Keratinocyte (primary cell): Measurements from ENCODE around the gene MTHFD2L.

ENCODE experiments used
- CTCF ChIP-seq, 3 experiments: IDR thresholded peaks in 1 of 3; conservative IDR thresholded peaks in 1 of 3; optimal IDR thresholded peaks in 1 of 3; 2 replicates in 2 of 3; 3 replicates in 1 of 3; pipeline versions ENCODE3 to v1.5.1; 2011; ENCODE audit warnings: low read length in 3 of 3, mild to moderate bottlenecking in 3 of 3, moderate library complexity in 2 of 3, control low read depth in 1 of 3, inconsistent platforms in 1 of 3; ENCODE audit not compliant: insufficient read depth in 2 of 3; ENCODE audit errors: extremely low read depth in 1 of 3
- EZH2 ChIP-seq: IDR thresholded peaks from one replicate; pipeline ENCODE4 v1.6.1; 2012; ENCODE audit warnings: inconsistent platforms, mild to moderate bottlenecking, low read length, moderate library complexity

GRCh38 chr4:74174421-74174820, 16.5 kb downstream of the MTHFD2L start:
- TF ChIP-seq EZH2 (no peak), CTCF (optimal IDR thresholded peaks at IDR 0.05 in 1 of 3, IDR thresholded peaks at IDR 0.05 in 1 of 3, conservative IDR thresholded peaks at IDR 0.05 in 1 of 3; ENCODE audit: extremely low read depth in 1 of 3, insufficient read depth in 2 of 3, low read length in 3 of 3) (no peak)
